HepG2 (cell line): ENCODE measurements around the gene STX7. TPM values are rescaled to one million over a fixed set of nuclear protein-coding genes. Genes with fewer than 3 reads are reported as not detected.

ENCODE experiments used
- CSRNP2 ChIP-seq: sonication (generic); formaldehyde crosslinking; conservative IDR thresholded peaks from 2 replicates; pipeline ENCODE4 v1.8.0; 2022; ENCODE audit warnings: low read depth, missing genetic modification reagents
- DNMT1 ChIP-seq: sonication (generic); formaldehyde crosslinking; IDR thresholded peaks from 2 replicates; pipeline ENCODE4 v1.5.1; 2020; ENCODE audit warnings: mild to moderate bottlenecking, missing genetic modification reagents
- ERF ChIP-seq: IDR thresholded peaks from 2 replicates; pipeline ENCODE4 v1.6.1; 2018; ENCODE audit warnings: missing biosample characterization, missing genetic modification reagents
- FOXP1 ChIP-seq, 2 experiments: fragments of 450-650 bp in 1 of 2; IDR thresholded peaks; 2 replicates each; pipeline ENCODE4 v1.6.1; 2017 to 2018; ENCODE audit warnings: antibody characterized with exemption in 1 of 2
- HNF4A ChIP-seq: sonication (generic); formaldehyde crosslinking; IDR thresholded peaks from 2 replicates; pipeline ENCODE4 v1.4.0; 2020; ENCODE audit warnings: missing genetic modification reagents
- HNRNPH1 ChIP-seq: fragments of 200-400 bp; formaldehyde crosslinking; optimal IDR thresholded peaks from 2 replicates; pipeline ENCODE3; 2017; ENCODE audit warnings: mild to moderate bottlenecking, low read depth, low read length
- LCORL ChIP-seq, 2 experiments: fragments of 450-650 bp in 1 of 2; sonication (generic) in 1 of 2; formaldehyde crosslinking in 1 of 2; IDR thresholded peaks; 2 replicates each; pipeline versions ENCODE4 v1.5.0 to v1.6.1; 2017 to 2020; ENCODE audit warnings: antibody characterized with exemption in 1 of 2, missing genetic modification reagents in 1 of 2
- MATR3 ChIP-seq: sonication (generic); formaldehyde crosslinking; IDR thresholded peaks from 2 replicates; pipeline ENCODE4 v1.4.0; 2020; ENCODE audit warnings: missing genetic modification reagents
- MEF2D ChIP-seq: sonication (generic); formaldehyde crosslinking; IDR thresholded peaks from 2 replicates; pipeline ENCODE4 v1.5.1; 2020; ENCODE audit warnings: mild to moderate bottlenecking, missing genetic modification reagents
- MXI1 ChIP-seq: IDR thresholded peaks from 3 replicates; pipeline ENCODE4 v1.6.1; 2012; ENCODE audit warnings: low read depth, low read length, inconsistent platforms, borderline replicate concordance
- PRDM15 ChIP-seq: sonication (generic); formaldehyde crosslinking; IDR thresholded peaks from 2 replicates; pipeline ENCODE4 v1.4.0; 2020; ENCODE audit warnings: missing genetic modification reagents
- RFX1 ChIP-seq: fragments of 450-650 bp; IDR thresholded peaks from 2 replicates; pipeline ENCODE4 v1.6.1; 2017
- SCMH1 ChIP-seq: sonication (generic); formaldehyde crosslinking; IDR thresholded peaks from 2 replicates; pipeline ENCODE4 v1.9.0; 2021; ENCODE audit warnings: missing genetic modification reagents, mild to moderate bottlenecking, borderline replicate concordance
- SMYD3 ChIP-seq: sonication (generic); formaldehyde crosslinking; IDR thresholded peaks from 2 replicates; pipeline ENCODE4 v1.8.1; 2023; ENCODE audit warnings: mild to moderate bottlenecking, missing genetic modification reagents
- THAP11 ChIP-seq: IDR thresholded peaks from 2 replicates; pipeline ENCODE4 v1.6.1; 2016; ENCODE audit warnings: missing biosample characterization, missing genetic modification reagents
- ZKSCAN8 ChIP-seq: IDR thresholded peaks from 2 replicates; pipeline ENCODE4 v1.6.1; 2016; ENCODE audit warnings: borderline replicate concordance, missing genetic modification reagents, missing compliant biosample characterization
- ZNF138 ChIP-seq: sonication (generic); formaldehyde crosslinking; IDR thresholded peaks from 2 replicates; pipeline ENCODE4 v1.5.0; 2020; ENCODE audit warnings: mild to moderate bottlenecking, low read depth, missing genetic modification reagents
- ZNF205 ChIP-seq: IDR thresholded peaks from 2 replicates; pipeline ENCODE4 v1.6.1; 2018; ENCODE audit warnings: missing biosample characterization, missing genetic modification reagents
- ZNF276 ChIP-seq: sonication (generic); formaldehyde crosslinking; IDR thresholded peaks from 2 replicates; pipeline ENCODE4 v1.4.0; 2020; ENCODE audit warnings: mild to moderate bottlenecking, low read depth, missing genetic modification reagents
- ZNF382 ChIP-seq: sonication (generic); formaldehyde crosslinking; IDR thresholded peaks from 2 replicates; pipeline ENCODE4 v1.5.0; 2020; ENCODE audit warnings: missing genetic modification reagents, mild to moderate bottlenecking, borderline replicate concordance
- ZNF614 ChIP-seq: IDR thresholded peaks from 2 replicates; pipeline ENCODE4 v1.6.1; 2018; ENCODE audit warnings: missing biosample characterization, missing genetic modification reagents, inconsistent platforms, borderline replicate concordance
- ZNF83 ChIP-seq: sonication (generic); formaldehyde crosslinking; IDR thresholded peaks from 2 replicates; pipeline ENCODE4 v1.4.0; 2020; ENCODE audit warnings: missing genetic modification reagents, mild to moderate bottlenecking, borderline replicate concordance
- polyA plus RNA-seq, 8 experiments: library from polyadenylated mRNA; depleted of rRNA in 3 of 8; stranded (reverse) in 7 of 8; unstranded in 1 of 8; fragments of >200 nt; fragmentation: Illumina TruSeq in 4 of 8; extraction: Trizol in 4 of 8; gene quantifications; 2 replicates each; pipeline versions ENCODE4 v1.2.1 to v1.2.3, GENCODE V29; 2011 to 2016; ENCODE audit warnings: low read depth in 4 of 8, missing spikeins in 1 of 8, mixed read lengths in 1 of 8; ENCODE audit not compliant: insufficient read depth in 1 of 8
- total RNA-seq, 5 experiments: library from RNA; depleted of rRNA; stranded (reverse); fragments of >200 nt; fragmentation: Illumina TruSeq; extraction: Trizol; gene quantifications; 2 replicates each; pipeline ENCODE4 v1.2.3, GENCODE V29; 2016; ENCODE audit warnings: low read depth in 1 of 5

Gene STX7
- total and polyA plus RNA-seq, 2 of the 13 experiments (the other 11 are each of a cell fraction or from before 2014, with no cell fraction given) = 28.0 to 34.7 TPM

- no peak for TF ChIP-seq ZNF276 (CRISPR knock-in tag)
- TF ChIP-seq ZNF614 (CRISPR knock-in tag) = 0 out of 2 replicates have a peak, but pooled peaks have one; percentile 32
- no peak for TF ChIP-seq MEF2D (CRISPR knock-in tag)
- TF ChIP-seq MATR3 = no peak
- no peak for TF ChIP-seq LCORL (IDR thresholded peaks at IDR 0.05)
- TF ChIP-seq LCORL (CRISPR knock-in tag; IDR thresholded peaks at IDR 0.05) = peak; percentile 52; the same call in 1 of the 2 replicates
- TF ChIP-seq DNMT1 (CRISPR knock-in tag) = no peak
- no peak for TF ChIP-seq MXI1
- peak; percentile 81; the same call in 1 of the 2 replicates for TF ChIP-seq ZKSCAN8 (CRISPR knock-in tag)
- no peak for TF ChIP-seq FOXP1 (IDR thresholded peaks at IDR 0.05)
- TF ChIP-seq FOXP1 (CRISPR knock-in tag; IDR thresholded peaks at IDR 0.05) = peak; percentile 33; the same call in 1 of the 2 replicates
- TF ChIP-seq ZNF83 (CRISPR knock-in tag) = no peak
- TF ChIP-seq THAP11 (CRISPR knock-in tag) = no peak
- TF ChIP-seq ZNF138 (CRISPR knock-in tag) = no peak
- TF ChIP-seq CSRNP2 = no peak
- no peak for TF ChIP-seq RFX1
- peak; percentile 35 for TF ChIP-seq HNF4A (CRISPR knock-in tag)
- no peak for TF ChIP-seq PRDM15 (CRISPR knock-in tag)
- 0 out of 2 replicates have a peak, but pooled peaks have one; percentile 26 for TF ChIP-seq SMYD3 (CRISPR knock-in tag)
- no peak for TF ChIP-seq SCMH1 (CRISPR knock-in tag)
- TF ChIP-seq HNRNPH1 = no peak
- TF ChIP-seq ERF (CRISPR knock-in tag) = 0 out of 2 replicates have a peak, but pooled peaks have one; percentile 32
- TF ChIP-seq ZNF205 (CRISPR knock-in tag) = peak; percentile 82; the same call in 1 of the 2 replicates
- TF ChIP-seq ZNF382 = no peak
Observed at GRCh38 chr6:132511210-132511830, 1.6 kb downstream of the STX7 start (continued).
